ENCODE measurements around the gene ERCC6. TPM values are rescaled to one million over a fixed set of nuclear protein-coding genes. Genes with fewer than 3 reads are reported as not detected.

ERCC6 gene
- total and polyA plus RNA-seq, 4 experiments from 2014 or later = 7.3 to 46.7 (median 28.1) TPM

DNA sequence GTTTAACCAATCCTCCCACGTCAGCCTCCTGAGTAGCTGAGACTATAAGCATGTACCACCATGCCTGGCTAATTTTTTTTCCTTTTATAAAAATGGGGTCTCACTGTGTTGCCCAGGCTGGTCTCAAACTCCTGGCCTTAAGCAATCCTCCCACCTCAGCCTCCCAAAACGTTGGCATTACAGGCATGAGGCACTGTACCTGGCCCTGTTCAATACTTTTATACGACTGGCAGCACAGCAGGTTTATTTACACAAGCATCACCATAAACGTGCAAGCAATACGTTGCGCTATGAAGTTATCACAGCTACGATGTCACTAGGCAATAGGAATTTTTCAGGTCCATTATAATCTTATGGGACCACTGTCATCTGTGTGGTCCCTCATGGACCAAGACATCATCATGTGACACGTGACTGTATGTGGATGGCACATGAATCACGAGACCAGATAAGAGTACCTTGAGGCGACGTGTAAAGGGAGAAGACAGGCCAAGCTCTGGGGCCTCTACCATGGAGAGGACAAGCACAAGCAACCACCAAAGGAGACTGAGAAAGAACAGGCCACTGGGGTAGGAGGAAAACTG, 36.7 kb upstream of the ERCC6 start:
- DNase-seq = no peak
- Mint-ChIP-seq H3K9me3 (peaks cover 0 to 2% (median 0%) of the 10 kb centered on the region in 8 donors), H3K36me3 (no peaks in the 10 kb centered on the region), H3K27ac (no peak overlapping the region), H3K4me3 (peak overlapping the region in 1 of 8 donors; percentile 45), H3K4me1 (peaks cover 0 to 3% (median 2%) of the 10 kb centered on the region in 4 donors), H3K27me3 (peaks cover 9 to 16% of the 10 kb centered on the region in 2 donors)
- CTCF ChIA-PET (ENCODE audit: partially characterized antibody) = interaction anchor here (1.7 kb wide), 1 partner anchor 18 kb away, joined by 5 read pairs; no protein-coding TSS in a partner anchor
- H3K27me3 ChIP-seq (ENCODE audit: insufficient read depth, low read length) = no peaks in the 10 kb centered on the region
- H3K36me3 ChIP-seq (ENCODE audit: insufficient read depth, low read length) = no peaks in the 10 kb centered on the region
- H3K4me3 ChIP-seq (ENCODE audit: low read length in 2 of 2) = no peak overlapping the region
- H3K9me3 ChIP-seq (ENCODE audit: control insufficient read depth in 1 of 2, low read length in 2 of 2) = no peaks in the 10 kb centered on the region
- POLR2A ChIA-PET (ENCODE audit: partially characterized antibody) = no interaction called here
- H3K27ac ChIP-seq (ENCODE audit: low read depth, low read length) = no peak overlapping the region
- intact Hi-C loops (cut with micrococcal nuclease) = no loop called here
- H3K4me1 ChIP-seq (ENCODE audit: insufficient read depth, low read length) = no peaks in the 10 kb centered on the region

DNA sequence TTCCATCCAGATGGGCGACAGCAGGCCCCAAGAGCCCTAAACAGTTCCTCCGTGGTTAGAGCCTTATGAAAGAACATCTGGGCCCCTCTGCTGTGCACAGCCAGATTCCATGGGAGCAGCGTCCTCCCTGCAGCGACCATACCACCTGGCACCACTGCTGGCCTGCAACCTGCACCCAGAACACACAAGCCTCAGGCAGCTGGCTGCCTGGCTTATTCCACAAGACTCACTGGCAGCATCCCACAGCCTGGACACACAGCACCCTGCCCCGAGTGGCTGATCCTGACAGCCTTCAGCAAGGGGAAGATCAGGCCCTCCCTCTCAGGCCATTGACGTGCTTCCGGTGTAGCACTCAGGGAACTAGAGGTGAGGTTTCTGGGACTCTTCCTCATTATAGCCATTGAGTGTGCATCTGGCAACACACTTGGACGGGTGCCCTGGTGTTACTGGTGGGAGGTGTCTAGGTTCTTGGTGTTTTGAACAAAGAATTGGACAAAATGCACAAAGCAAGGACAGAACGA, 33.7 kb upstream of the ERCC6 start:
- Mint-ChIP-seq H3K4me3 (no peak overlapping the region), H3K27me3 (peaks cover 8 to 26% of the 10 kb centered on the region in 2 donors), H3K4me1 (peaks cover 0 to 3% (median 2%) of the 10 kb centered on the region in 4 donors), H3K27ac (no peak overlapping the region), H3K36me3 (no peaks in the 10 kb centered on the region), H3K9me3 (peaks cover 0 to 7% (median 0%) of the 10 kb centered on the region in 8 donors)
- Histone ChIP-seq H3K27me3 (ENCODE audit: insufficient read depth, low read length) (no peaks in the 10 kb centered on the region), H3K27ac (ENCODE audit: low read depth, low read length) (no peak overlapping the region), H3K4me1 (ENCODE audit: insufficient read depth, low read length) (no peaks in the 10 kb centered on the region), H3K4me3 (ENCODE audit: low read length in 2 of 2) (no peak overlapping the region), H3K36me3 (ENCODE audit: insufficient read depth, low read length) (no peaks in the 10 kb centered on the region), H3K9me3 (ENCODE audit: control insufficient read depth in 1 of 2, low read length in 2 of 2) (no peaks in the 10 kb centered on the region)
- POLR2A ChIA-PET (ENCODE audit: partially characterized antibody) = no interaction called here
- CTCF ChIA-PET (ENCODE audit: partially characterized antibody) = no interaction called here
- intact Hi-C loops (cut with micrococcal nuclease) = no loop called here
- no peak for DNase-seq

DNA sequence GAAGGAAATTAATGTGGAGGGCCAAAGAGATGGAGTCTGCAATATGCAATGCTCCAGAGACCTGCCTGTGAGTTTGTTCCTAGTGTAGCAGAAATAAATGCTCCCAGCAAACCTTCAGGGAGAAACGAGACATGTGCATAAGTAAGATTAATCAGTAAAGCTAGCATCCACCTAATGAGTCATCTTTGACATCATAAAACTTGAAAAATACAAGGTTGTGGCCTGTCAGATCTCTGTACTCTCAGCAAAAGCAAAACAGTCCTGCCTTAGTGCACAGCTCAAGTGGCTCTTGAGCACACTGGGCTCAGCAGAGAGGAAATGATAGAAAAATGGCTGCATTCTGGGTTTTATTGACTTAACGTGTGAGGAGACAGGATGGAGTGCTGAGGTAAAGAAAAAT, 32.5 kb upstream of the ERCC6 start:
- no peak for DNase-seq
- Histone ChIP-seq H3K27me3 (ENCODE audit: insufficient read depth, low read length) (no peaks in the 10 kb centered on the region), H3K27ac (ENCODE audit: low read depth, low read length) (no peak overlapping the region), H3K4me3 (ENCODE audit: low read length in 2 of 2) (no peak overlapping the region), H3K9me3 (ENCODE audit: control insufficient read depth in 1 of 2, low read length in 2 of 2) (no peaks in the 10 kb centered on the region), H3K36me3 (ENCODE audit: insufficient read depth, low read length) (no peaks in the 10 kb centered on the region), H3K4me1 (ENCODE audit: insufficient read depth, low read length) (no peaks in the 10 kb centered on the region)
- Mint-ChIP-seq H3K36me3 (no peaks in the 10 kb centered on the region), H3K4me3 (no peak overlapping the region), H3K27ac (no peak overlapping the region), H3K9me3 (peaks cover 0 to 10% (median 0%) of the 10 kb centered on the region in 8 donors), H3K4me1 (peaks cover 0 to 3% (median 2%) of the 10 kb centered on the region in 4 donors), H3K27me3 (peaks cover 12 to 22% of the 10 kb centered on the region in 2 donors)
- CTCF ChIA-PET (ENCODE audit: partially characterized antibody) = no interaction called here
- POLR2A ChIA-PET (ENCODE audit: partially characterized antibody) = no interaction called here
- intact Hi-C loops (cut with micrococcal nuclease) = no loop called here

DNA sequence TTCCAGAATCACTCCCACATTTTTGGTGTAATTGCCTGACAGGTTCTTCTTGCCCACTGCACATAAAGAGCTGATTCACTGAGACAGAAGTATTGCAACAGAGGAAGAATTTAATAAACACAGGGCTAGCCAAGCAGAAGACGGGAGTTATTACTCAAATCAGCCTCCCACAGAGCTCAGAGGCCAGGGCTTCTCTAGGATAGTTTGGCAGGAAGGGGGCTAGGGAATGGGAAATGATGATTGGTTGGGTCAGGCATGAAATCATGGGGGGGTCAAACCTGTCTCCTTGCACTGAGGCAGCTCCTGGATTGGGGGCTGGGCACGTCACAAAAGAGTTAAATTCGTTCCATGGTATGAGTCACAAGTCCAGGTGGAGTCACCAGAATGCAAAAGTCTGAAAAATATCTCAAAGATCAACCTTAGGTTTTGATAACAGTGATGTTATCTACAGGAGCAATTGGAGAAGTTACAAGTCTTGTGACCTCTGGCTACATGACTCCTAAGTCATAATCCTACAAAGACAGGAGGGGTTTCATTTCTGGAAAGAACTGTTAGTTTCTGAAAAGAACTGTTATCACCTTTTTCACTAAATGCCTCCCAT, 30.2 kb upstream of the ERCC6 start:
- intact Hi-C loops (cut with micrococcal nuclease) = no loop called here
- H3K27me3 Mint-ChIP-seq = peaks cover 13 to 20% of the 10 kb centered on the region in 2 donors
- H3K36me3 Mint-ChIP-seq = no peaks in the 10 kb centered on the region
- Histone ChIP-seq H3K27me3 (ENCODE audit: insufficient read depth, low read length) (no peaks in the 10 kb centered on the region), H3K27ac (ENCODE audit: low read depth, low read length) (no peak overlapping the region), H3K9me3 (ENCODE audit: control insufficient read depth in 1 of 2, low read length in 2 of 2) (no peaks in the 10 kb centered on the region), H3K4me3 (ENCODE audit: low read length in 2 of 2) (no peak overlapping the region), H3K4me1 (ENCODE audit: insufficient read depth, low read length) (no peaks in the 10 kb centered on the region), H3K36me3 (ENCODE audit: insufficient read depth, low read length) (no peaks in the 10 kb centered on the region)
- H3K4me3 Mint-ChIP-seq = peak overlapping the region in 1 of 8 donors; percentile 18
- peaks cover 0 to 3% (median under 1%) of the 10 kb centered on the region in 4 donors for H3K4me1 Mint-ChIP-seq
- CTCF ChIA-PET (ENCODE audit: partially characterized antibody) = no interaction called here
- peak overlapping the region in 1 of 7 donors; percentile 9 for H3K27ac Mint-ChIP-seq
- H3K9me3 Mint-ChIP-seq = peaks cover 0 to 9% (median 0%) of the 10 kb centered on the region in 8 donors
- POLR2A ChIA-PET (ENCODE audit: partially characterized antibody) = no interaction called here
- no peak for DNase-seq

DNA sequence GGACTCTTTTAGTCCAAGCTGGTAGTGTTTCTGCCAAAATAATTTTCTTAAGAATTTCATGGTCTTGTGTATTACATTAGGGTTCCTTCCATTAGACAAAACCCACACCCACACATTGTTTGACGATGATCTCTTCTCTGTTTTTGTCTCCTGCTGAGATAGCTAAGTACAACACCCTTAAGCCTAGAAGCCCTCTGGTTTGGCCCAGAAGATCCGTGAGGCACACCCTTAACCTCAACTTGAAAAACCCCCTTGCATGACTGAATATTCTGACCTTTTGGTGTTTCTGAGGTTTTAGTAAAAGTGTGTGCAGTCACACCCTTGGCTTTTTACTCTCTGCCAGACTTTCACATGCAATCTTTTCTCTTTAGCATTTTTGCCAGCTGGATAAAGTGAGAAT, 29.3 kb upstream of the ERCC6 start:
- Mint-ChIP-seq H3K27ac (no peak overlapping the region), H3K4me3 (no peak overlapping the region), H3K9me3 (peaks cover 0 to 9% (median 0%) of the 10 kb centered on the region in 8 donors), H3K36me3 (no peaks in the 10 kb centered on the region), H3K4me1 (peaks cover 0 to 3% (median under 1%) of the 10 kb centered on the region in 4 donors), H3K27me3 (peaks cover 17 to 24% of the 10 kb centered on the region in 2 donors)
- no peaks in the 10 kb centered on the region for H3K36me3 ChIP-seq (ENCODE audit: insufficient read depth, low read length)
- H3K4me3 ChIP-seq (ENCODE audit: low read length in 2 of 2) = no peak overlapping the region
- intact Hi-C loops (cut with micrococcal nuclease) = no loop called here
- H3K27me3 ChIP-seq (ENCODE audit: insufficient read depth, low read length) = peaks cover 4% of the 10 kb centered on the region
- ChIA-PET CTCF (ENCODE audit: partially characterized antibody) (interaction anchor here (0.9 kb wide), 1 partner anchor 11 kb away, joined by 3 read pairs; no protein-coding TSS in a partner anchor), POLR2A (ENCODE audit: partially characterized antibody) (no interaction called here)
- no peaks in the 10 kb centered on the region for H3K9me3 ChIP-seq (ENCODE audit: control insufficient read depth in 1 of 2, low read length in 2 of 2)
- H3K4me1 ChIP-seq (ENCODE audit: insufficient read depth, low read length) = no peaks in the 10 kb centered on the region
- DNase-seq = no peak
- H3K27ac ChIP-seq (ENCODE audit: low read depth, low read length) = no peak overlapping the region

DNA sequence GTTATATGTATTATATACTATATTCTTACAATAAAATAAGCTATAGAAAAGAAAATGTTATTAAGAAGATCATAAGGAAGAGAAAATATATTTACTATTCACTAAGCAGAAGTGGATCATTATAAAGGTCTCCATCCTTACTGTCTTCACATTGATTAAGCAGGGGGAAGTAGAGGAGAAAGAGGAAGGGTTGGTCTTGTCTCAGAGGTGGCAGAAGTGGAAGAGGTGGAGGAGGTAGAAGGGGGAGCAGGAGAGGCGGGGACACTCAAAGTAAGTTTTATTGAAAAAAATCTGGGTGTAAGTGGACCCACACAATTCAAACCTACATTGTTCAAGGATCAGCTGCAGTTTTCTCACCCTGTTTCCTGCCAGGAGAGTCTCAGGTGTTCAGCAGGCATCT, 28.9 kb upstream of the ERCC6 start:
- Histone ChIP-seq H3K27me3 (ENCODE audit: insufficient read depth, low read length) (peaks cover 4% of the 10 kb centered on the region), H3K9me3 (ENCODE audit: control insufficient read depth in 1 of 2, low read length in 2 of 2) (no peaks in the 10 kb centered on the region), H3K4me1 (ENCODE audit: insufficient read depth, low read length) (no peaks in the 10 kb centered on the region), H3K4me3 (ENCODE audit: low read length in 2 of 2) (no peak overlapping the region), H3K36me3 (ENCODE audit: insufficient read depth, low read length) (no peaks in the 10 kb centered on the region), H3K27ac (ENCODE audit: low read depth, low read length) (no peak overlapping the region)
- intact Hi-C loops (cut with micrococcal nuclease) = no loop called here
- DNase-seq = no peak
- Mint-ChIP-seq H3K36me3 (no peaks in the 10 kb centered on the region), H3K4me1 (peaks cover 0 to 2% (median under 1%) of the 10 kb centered on the region in 4 donors), H3K4me3 (no peak overlapping the region), H3K27ac (no peak overlapping the region), H3K27me3 (peaks cover 17 to 26% of the 10 kb centered on the region in 2 donors), H3K9me3 (peaks cover 0 to 9% (median 0%) of the 10 kb centered on the region in 8 donors)
- CTCF ChIA-PET (ENCODE audit: partially characterized antibody) = interaction anchor here (0.9 kb wide), 1 partner anchor 11 kb away, joined by 3 read pairs; no protein-coding TSS in a partner anchor
- POLR2A ChIA-PET (ENCODE audit: partially characterized antibody) = no interaction called here

DNA sequence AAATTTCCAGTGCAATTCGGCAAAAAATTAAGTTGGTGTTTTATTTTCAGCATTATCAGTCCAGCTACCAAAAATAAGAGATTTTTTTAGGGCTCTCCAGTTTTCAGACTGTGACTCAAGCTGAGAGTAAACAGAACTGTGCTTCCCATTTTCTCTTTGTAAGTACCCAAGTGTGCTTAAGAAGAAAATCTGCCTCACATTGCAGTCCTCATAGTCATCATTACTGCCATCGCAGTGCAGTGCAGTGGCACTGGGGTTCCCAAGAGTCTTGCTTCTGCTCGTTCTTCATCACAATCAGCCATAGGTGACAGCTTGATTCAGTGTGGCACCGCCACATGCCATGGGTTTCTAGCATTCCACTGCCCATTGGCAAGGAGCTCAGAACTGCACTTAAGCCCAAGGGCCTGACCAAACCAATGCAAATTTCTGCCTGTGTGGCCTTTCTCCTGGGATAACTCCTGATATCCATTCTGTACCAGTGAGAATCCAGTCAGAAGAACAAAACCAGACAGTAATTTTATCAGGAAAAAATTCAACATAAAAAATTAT, 25.6 kb upstream of the ERCC6 start:
- POLR2A ChIA-PET (ENCODE audit: partially characterized antibody) = no interaction called here
- Histone ChIP-seq H3K9me3 (ENCODE audit: control insufficient read depth in 1 of 2, low read length in 2 of 2) (no peaks in the 10 kb centered on the region), H3K4me1 (ENCODE audit: insufficient read depth, low read length) (no peaks in the 10 kb centered on the region), H3K27ac (ENCODE audit: low read depth, low read length) (no peak overlapping the region), H3K4me3 (ENCODE audit: low read length in 2 of 2) (no peak overlapping the region), H3K36me3 (ENCODE audit: insufficient read depth, low read length) (no peaks in the 10 kb centered on the region), H3K27me3 (ENCODE audit: insufficient read depth, low read length) (peaks cover 9% of the 10 kb centered on the region)
- peaks cover 14 to 40% of the 10 kb centered on the region in 2 donors for H3K27me3 Mint-ChIP-seq
- no peaks in the 10 kb centered on the region for H3K36me3 Mint-ChIP-seq
- intact Hi-C loops (cut with micrococcal nuclease) = no loop called here
- no peak overlapping the region for H3K27ac Mint-ChIP-seq
- H3K9me3 Mint-ChIP-seq = peaks cover 0 to 9% (median 0%) of the 10 kb centered on the region in 8 donors
- no peak for DNase-seq
- CTCF ChIA-PET (ENCODE audit: partially characterized antibody) = interaction anchor here (1.0 to 1.1 kb wide), 2 partner anchors 27 to 29 kb away, joined by 3 read pairs; no protein-coding TSS in a partner anchor
- H3K4me3 Mint-ChIP-seq = no peak overlapping the region
- no peaks in the 10 kb centered on the region for H3K4me1 Mint-ChIP-seq

Data from CD4-positive, alpha-beta memory T cell (primary cell).